ENCODE data around the gene HIF1A.

DNA sequence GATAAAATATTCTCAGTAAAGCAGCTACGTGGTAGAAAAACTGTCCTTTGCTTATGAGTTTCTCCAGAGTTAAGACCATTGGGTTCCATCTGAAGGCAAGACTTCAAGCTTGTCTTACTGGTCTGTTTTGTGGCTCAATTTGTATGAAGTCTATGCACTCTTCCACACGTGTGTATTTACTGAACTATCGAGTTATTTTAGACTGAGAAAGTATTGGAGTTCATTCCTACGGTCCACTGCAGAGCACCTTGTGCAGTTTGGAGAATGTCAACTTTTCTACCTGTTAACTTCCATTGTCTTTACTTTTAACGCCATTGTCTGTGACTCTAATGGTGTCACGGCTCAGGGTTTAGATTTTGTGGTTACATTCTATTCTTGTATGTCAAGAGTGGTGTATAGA is 3.7 kb downstream of the HIF1A start:
- no peak for TF ChIP-seq ZNF317 (CRISPR knock-in tag; IDR thresholded peaks at IDR 0.05)
- no peak for TF ChIP-seq MXI1 (IDR thresholded peaks at IDR 0.05; ENCODE audit: borderline replicate concordance, low read depth, low read length)
- no peak for TF ChIP-seq NBN (conservative IDR thresholded peaks at IDR 0.05)
- TF ChIP-seq CBFB (CRISPR knock-in tag; IDR thresholded peaks at IDR 0.05), result no peak
- no peak for TF ChIP-seq CREB1 (IDR thresholded peaks at IDR 0.05)
- no peak for TF ChIP-seq CREB1 (CRISPR knock-in tag; IDR thresholded peaks at IDR 0.05)
- TF ChIP-seq, protein P1, sequence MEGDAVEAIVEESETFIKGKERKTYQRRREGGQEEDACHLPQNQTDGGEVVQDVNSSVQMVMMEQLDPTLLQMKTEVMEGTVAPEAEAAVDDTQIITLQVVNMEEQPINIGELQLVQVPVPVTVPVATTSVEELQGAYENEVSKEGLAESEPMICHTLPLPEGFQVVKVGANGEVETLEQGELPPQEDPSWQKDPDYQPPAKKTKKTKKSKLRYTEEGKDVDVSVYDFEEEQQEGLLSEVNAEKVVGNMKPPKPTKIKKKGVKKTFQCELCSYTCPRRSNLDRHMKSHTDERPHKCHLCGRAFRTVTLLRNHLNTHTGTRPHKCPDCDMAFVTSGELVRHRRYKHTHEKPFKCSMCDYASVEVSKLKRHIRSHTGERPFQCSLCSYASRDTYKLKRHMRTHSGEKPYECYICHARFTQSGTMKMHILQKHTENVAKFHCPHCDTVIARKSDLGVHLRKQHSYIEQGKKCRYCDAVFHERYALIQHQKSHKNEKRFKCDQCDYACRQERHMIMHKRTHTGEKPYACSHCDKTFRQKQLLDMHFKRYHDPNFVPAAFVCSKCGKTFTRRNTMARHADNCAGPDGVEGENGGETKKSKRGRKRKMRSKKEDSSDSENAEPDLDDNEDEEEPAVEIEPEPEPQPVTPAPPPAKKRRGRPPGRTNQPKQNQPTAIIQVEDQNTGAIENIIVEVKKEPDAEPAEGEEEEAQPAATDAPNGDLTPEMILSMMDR (CRISPR knock-in tag; IDR thresholded peaks at IDR 0.05), result no peak
- no peak for TF ChIP-seq NCOA5 (CRISPR knock-in tag; IDR thresholded peaks at IDR 0.05)
- TF ChIP-seq, protein P2, sequence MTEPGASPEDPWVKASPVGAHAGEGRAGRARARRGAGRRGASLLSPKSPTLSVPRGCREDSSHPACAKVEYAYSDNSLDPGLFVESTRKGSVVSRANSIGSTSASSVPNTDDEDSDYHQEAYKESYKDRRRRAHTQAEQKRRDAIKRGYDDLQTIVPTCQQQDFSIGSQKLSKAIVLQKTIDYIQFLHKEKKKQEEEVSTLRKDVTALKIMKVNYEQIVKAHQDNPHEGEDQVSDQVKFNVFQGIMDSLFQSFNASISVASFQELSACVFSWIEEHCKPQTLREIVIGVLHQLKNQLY (CRISPR knock-in tag; IDR thresholded peaks at IDR 0.05), result no peak
- no peak for TF ChIP-seq FOXP1 (IDR thresholded peaks at IDR 0.05)
- TF ChIP-seq FOXP1 (CRISPR knock-in tag; IDR thresholded peaks at IDR 0.05), result no peak
- TF ChIP-seq TCF7 (IDR thresholded peaks at IDR 0.05; ENCODE audit: low read depth), result no peak
- TF ChIP-seq ZSCAN30 (CRISPR knock-in tag; IDR thresholded peaks at IDR 0.05), result no peak
- TF ChIP-seq JUND (CRISPR knock-in tag; IDR thresholded peaks at IDR 0.05), result no peak
- TF ChIP-seq, protein P3, sequence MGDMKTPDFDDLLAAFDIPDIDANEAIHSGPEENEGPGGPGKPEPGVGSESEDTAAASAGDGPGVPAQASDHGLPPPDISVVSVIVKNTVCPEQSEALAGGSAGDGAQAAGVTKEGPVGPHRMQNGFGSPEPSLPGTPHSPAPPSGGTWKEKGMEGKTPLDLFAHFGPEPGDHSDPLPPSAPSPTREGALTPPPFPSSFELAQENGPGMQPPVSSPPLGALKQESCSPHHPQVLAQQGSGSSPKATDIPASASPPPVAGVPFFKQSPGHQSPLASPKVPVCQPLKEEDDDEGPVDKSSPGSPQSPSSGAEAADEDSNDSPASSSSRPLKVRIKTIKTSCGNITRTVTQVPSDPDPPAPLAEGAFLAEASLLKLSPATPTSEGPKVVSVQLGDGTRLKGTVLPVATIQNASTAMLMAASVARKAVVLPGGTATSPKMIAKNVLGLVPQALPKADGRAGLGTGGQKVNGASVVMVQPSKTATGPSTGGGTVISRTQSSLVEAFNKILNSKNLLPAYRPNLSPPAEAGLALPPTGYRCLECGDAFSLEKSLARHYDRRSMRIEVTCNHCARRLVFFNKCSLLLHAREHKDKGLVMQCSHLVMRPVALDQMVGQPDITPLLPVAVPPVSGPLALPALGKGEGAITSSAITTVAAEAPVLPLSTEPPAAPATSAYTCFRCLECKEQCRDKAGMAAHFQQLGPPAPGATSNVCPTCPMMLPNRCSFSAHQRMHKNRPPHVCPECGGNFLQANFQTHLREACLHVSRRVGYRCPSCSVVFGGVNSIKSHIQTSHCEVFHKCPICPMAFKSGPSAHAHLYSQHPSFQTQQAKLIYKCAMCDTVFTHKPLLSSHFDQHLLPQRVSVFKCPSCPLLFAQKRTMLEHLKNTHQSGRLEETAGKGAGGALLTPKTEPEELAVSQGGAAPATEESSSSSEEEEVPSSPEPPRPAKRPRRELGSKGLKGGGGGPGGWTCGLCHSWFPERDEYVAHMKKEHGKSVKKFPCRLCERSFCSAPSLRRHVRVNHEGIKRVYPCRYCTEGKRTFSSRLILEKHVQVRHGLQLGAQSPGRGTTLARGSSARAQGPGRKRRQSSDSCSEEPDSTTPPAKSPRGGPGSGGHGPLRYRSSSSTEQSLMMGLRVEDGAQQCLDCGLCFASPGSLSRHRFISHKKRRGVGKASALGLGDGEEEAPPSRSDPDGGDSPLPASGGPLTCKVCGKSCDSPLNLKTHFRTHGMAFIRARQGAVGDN (CRISPR knock-in tag; IDR thresholded peaks at IDR 0.05), result no peak

All from HepG2 (cell line).